K562 (cell line): ENCODE results near the gene TMEM86A. TPM values are rescaled to one million over a fixed set of nuclear protein-coding genes. Genes with fewer than 3 reads are reported as not detected.

Source experiments
- ARID1B ChIP-seq: fragments of 450-650 bp; IDR thresholded peaks from 2 replicates; pipeline ENCODE4 v1.6.1; 2016; ENCODE audit warnings: antibody characterized with exemption, mild to moderate bottlenecking, inconsistent platforms
- ATF7 ChIP-seq: fragments of 450-650 bp; IDR thresholded peaks from 2 replicates; pipeline ENCODE4 v1.7.1; 2014; ENCODE audit warnings: mild to moderate bottlenecking, moderate library complexity
- BMI1 ChIP-seq: fragments of 150-350 bp; IDR thresholded peaks from 2 replicates; pipeline ENCODE4 v1.6.1; 2014; ENCODE audit warnings: low read length
- CBFA2T2 ChIP-seq: fragments of 450-650 bp; conservative IDR thresholded peaks from 2 replicates; pipeline ENCODE4 v1.6.1; 2017; ENCODE audit warnings: mild to moderate bottlenecking
- CBFB ChIP-seq: sonication (generic); formaldehyde crosslinking; IDR thresholded peaks from 2 replicates; pipeline ENCODE4 v1.4.0; 2020; ENCODE audit warnings: mild to moderate bottlenecking, missing genetic modification reagents
- CCNT2 ChIP-seq: IDR thresholded peaks from 2 replicates; pipeline ENCODE4 v1.6.1; 2011; ENCODE audit warnings: borderline replicate concordance, low read depth, mild to moderate bottlenecking, moderate library complexity, mixed read lengths, low read length; ENCODE audit not compliant: insufficient read length; ENCODE audit errors: extremely low read depth
- CTBP1 ChIP-seq: fragments of 450-650 bp; IDR thresholded peaks from 2 replicates; pipeline ENCODE4 v1.6.1; 2016; ENCODE audit warnings: borderline replicate concordance
- DMBX1 ChIP-seq: fragments of 250-450 bp; sonication (Bioruptor Pico); IDR thresholded peaks from 2 replicates; pipeline ENCODE4 v1.8.0; 2022; ENCODE audit warnings: inconsistent platforms, mild to moderate bottlenecking, moderate library complexity, borderline replicate concordance
- DPF2 ChIP-seq: fragments of 450-650 bp; IDR thresholded peaks from 2 replicates; pipeline ENCODE4 v1.6.1; 2016
- ESRRA ChIP-seq: fragments of 450-650 bp; IDR thresholded peaks from 2 replicates; pipeline ENCODE4 v1.6.1; 2014; ENCODE audit warnings: low read depth, mild to moderate bottlenecking, moderate library complexity, borderline replicate concordance
- FOSL1 ChIP-seq: fragments of 200-800 bp; sonication (Bioruptor generic); conservative IDR thresholded peaks from 2 replicates; pipeline ENCODE4 v1.6.1; 2016; ENCODE audit warnings: missing genetic modification characterization, missing compliant biosample characterization
- HDAC2 ChIP-seq: fragments of 450-650 bp; IDR thresholded peaks from 2 replicates; pipeline ENCODE4 v1.6.1; 2016; ENCODE audit warnings: mild to moderate bottlenecking
- HDAC3 ChIP-seq: fragments of 450-650 bp; IDR thresholded peaks from 2 replicates; pipeline ENCODE4 v1.6.1; 2018; ENCODE audit warnings: borderline replicate concordance, mild to moderate bottlenecking, moderate library complexity; ENCODE audit not compliant: partially characterized antibody
- HSF4 ChIP-seq: fragments of 250-450 bp; sonication (Bioruptor Pico); IDR thresholded peaks from 2 replicates; pipeline ENCODE4 v2.1.2; 2022; ENCODE audit warnings: mild to moderate bottlenecking, moderate library complexity, borderline replicate concordance
- KLF16 ChIP-seq: IDR thresholded peaks from 2 replicates; pipeline ENCODE4 v1.6.1; 2016; ENCODE audit warnings: antibody characterized with exemption
- MYNN ChIP-seq, 2 experiments: sonication (generic); formaldehyde crosslinking in 1 of 2; IDR thresholded peaks; 2 replicates each; pipeline versions ENCODE4 v1.5.0 to v1.6.1; 2016 to 2020; ENCODE audit warnings: antibody characterized with exemption in 1 of 2, missing genetic modification reagents in 1 of 2
- NEUROD1 ChIP-seq: fragments of 150-350 bp; IDR thresholded peaks from 2 replicates; pipeline ENCODE4 v1.6.1; 2014; ENCODE audit warnings: borderline replicate concordance, low read length, low read depth; ENCODE audit not compliant: partially characterized antibody
- PML ChIP-seq: IDR thresholded peaks from 2 replicates; pipeline ENCODE4 v1.6.1; 2012; ENCODE audit warnings: low read length, inconsistent platforms
- RCOR1 ChIP-seq, 2 experiments: IDR thresholded peaks; 2 replicates each; pipeline ENCODE4 v1.6.1; 2012; ENCODE audit warnings: low read depth in 2 of 2, low read length in 2 of 2, borderline replicate concordance in 1 of 2, improper control_type of control experiment in 1 of 2
- SMAD3 ChIP-seq: fragments of 450-650 bp; formaldehyde crosslinking; conservative IDR thresholded peaks from 2 replicates; pipeline ENCODE4 v1.4.0; 2020; ENCODE audit warnings: mild to moderate bottlenecking
- SNRNP70 ChIP-seq: fragments of 200-400 bp; formaldehyde crosslinking; optimal IDR thresholded peaks from 2 replicates; pipeline ENCODE3; 2017; ENCODE audit warnings: low read depth, low read length
- SP1 ChIP-seq: sonication (generic); formaldehyde crosslinking; IDR thresholded peaks from 2 replicates; pipeline ENCODE4 v1.8.1; 2022; ENCODE audit warnings: mild to moderate bottlenecking, missing genetic modification reagents
- TBL1XR1 ChIP-seq, 2 experiments: IDR thresholded peaks; 2 replicates each; pipeline ENCODE4 v1.6.1; 2012; ENCODE audit warnings: improper control_type of control experiment in 2 of 2, low read length in 2 of 2, mild to moderate bottlenecking in 1 of 2
- ZEB2 ChIP-seq: fragments of 450-650 bp; IDR thresholded peaks from 2 replicates; pipeline ENCODE4 v1.6.1; 2016
- ZNF584 ChIP-seq: fragments of 200-800 bp; sonication (Bioruptor generic); IDR thresholded peaks from 2 replicates; pipeline ENCODE4 v1.6.1; 2016; ENCODE audit warnings: low read depth, mild to moderate bottlenecking, missing genetic modification characterization, missing compliant biosample characterization
- ZNF717 ChIP-seq: fragments of 250-450 bp; sonication (Bioruptor Pico); IDR thresholded peaks from 2 replicates; pipeline ENCODE4 v1.5.0; 2021
- polyA plus RNA-seq, 8 experiments: library from polyadenylated mRNA; depleted of rRNA in 4 of 8; stranded (reverse) in 5 of 8; unstranded in 3 of 8; fragments of >200 nt; fragmentation: Nextera tagmentation in 2 of 8; fragmentation: Illumina TruSeq in 1 of 8; extraction: Ambion mirVana in 2 of 8; extraction: Trizol in 1 of 8; gene quantifications; 2 replicates each; pipeline versions ENCODE4 v1.2.1 to v1.2.3, GENCODE V29; 2011 to 2014; ENCODE audit warnings: inconsistent platforms in 1 of 8, missing spikeins in 1 of 8
- total RNA-seq, 7 experiments: library from RNA; depleted of rRNA in 6 of 7; stranded (reverse); fragments of >200 nt in 6 of 7; fragmentation: Illumina TruSeq in 2 of 7; extraction: Trizol in 2 of 7; gene quantifications; 2 replicates each; pipeline versions ENCODE4 v1.2.1 to v1.2.3, GENCODE V29; 2011 to 2021; ENCODE audit warnings: low replicate concordance in 1 of 7
- TF ChIP-seq, protein P1 (sequence below), 2 experiments: fragments of 250-450 bp in 1 of 2; fragments of 450-650 bp in 1 of 2; sonication (Bioruptor Pico) in 1 of 2; IDR thresholded peaks; 2 replicates each; pipeline versions ENCODE4 v1.6.1 to v1.8.0; 2016 to 2021; ENCODE audit warnings: mild to moderate bottlenecking in 2 of 2, moderate library complexity in 2 of 2, missing compliant biosample characterization in 1 of 2, missing genetic modification characterization in 1 of 2
- TF ChIP-seq, protein P2 (sequence below): sonication (generic); formaldehyde crosslinking; IDR thresholded peaks from 2 replicates; pipeline ENCODE4 v1.8.0; 2022; ENCODE audit warnings: missing genetic modification reagents, mild to moderate bottlenecking, moderate library complexity, borderline replicate concordance

TMEM86A gene
- total and polyA plus RNA-seq, 9 of the 15 experiments (the other 6 are each of a cell fraction or from before 2014, with no cell fraction given), result 0.22 to 1.3 (median 0.40) TPM; not detected in 2

DNA sequence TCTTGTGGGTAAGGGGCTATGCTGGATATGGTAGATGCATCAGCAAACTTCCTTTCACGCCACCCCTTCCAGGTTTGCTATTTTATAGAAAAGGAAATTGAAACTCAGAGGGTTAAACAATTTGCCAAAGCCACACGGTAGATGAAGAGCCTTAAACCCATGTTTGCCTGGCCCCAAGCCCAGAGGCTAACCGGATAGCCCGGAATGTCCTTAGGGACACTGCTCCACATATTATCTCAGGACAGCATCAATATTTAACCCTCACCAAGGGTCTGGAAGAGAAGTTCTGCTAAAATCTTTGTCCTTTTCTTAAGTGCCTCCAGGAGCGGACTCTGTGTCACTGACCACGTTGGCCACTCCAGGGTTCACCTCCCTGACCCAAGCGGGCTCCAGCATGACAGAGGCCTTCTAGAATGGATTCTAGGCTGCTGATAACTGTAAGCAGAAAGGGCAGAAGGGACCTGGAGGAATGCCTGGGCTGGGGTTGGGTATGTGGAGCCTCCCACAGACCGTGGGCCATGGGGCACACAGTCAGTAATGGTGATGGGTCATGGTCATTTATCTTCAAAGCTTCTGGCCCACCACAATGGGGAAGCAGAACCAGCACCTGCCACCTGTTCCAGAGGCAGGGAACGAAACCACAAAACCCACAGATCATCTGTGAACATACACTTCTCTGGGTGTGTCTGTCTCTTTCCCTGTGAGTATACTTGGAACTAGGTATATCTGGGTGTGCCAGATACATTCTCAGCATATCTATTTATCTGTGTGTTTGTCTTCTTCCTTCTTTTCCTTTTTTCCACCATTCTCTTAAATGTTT is 5.4 kb upstream of the TMEM86A start (continued):
- peak; percentile 86 for TF ChIP-seq CBFA2T2
- no peak for TF ChIP-seq ZNF717 (CRISPR knock-in tag)
- TF ChIP-seq HSF4 (CRISPR knock-in tag), result no peak
- TF ChIP-seq SP1, result 0 out of 2 replicates have a peak, but pooled peaks have one; percentile 36
- TF ChIP-seq CBFB (CRISPR knock-in tag), result peak; percentile 96
- TF ChIP-seq DPF2, result peak; percentile 77
- TF ChIP-seq, protein P1, sequence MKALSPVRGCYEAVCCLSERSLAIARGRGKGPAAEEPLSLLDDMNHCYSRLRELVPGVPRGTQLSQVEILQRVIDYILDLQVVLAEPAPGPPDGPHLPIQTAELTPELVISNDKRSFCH (CRISPR knock-in tag; IDR thresholded peaks at IDR 0.05), result no peak
- TF ChIP-seq, protein P1 (tag; IDR thresholded peaks at IDR 0.05), result peak; percentile 72; the same call in 1 of the 2 replicates
- TF ChIP-seq TBL1XR1 (IDR thresholded peaks at IDR 0.05; ENCODE audit: low read length in 2 of 2), result peak in 1 of 2 experiments; percentile 60; a peak in 1 of 4 replicates
- no peak for TF ChIP-seq BMI1
- TF ChIP-seq ZNF584 (CRISPR knock-in tag), result 0 out of 2 replicates have a peak, but pooled peaks have one; percentile 56
- TF ChIP-seq NEUROD1, result peak; percentile 37
- TF ChIP-seq ATF7, result peak; percentile 37; the same call in 1 of the 2 replicates
- peak; percentile 97; the same call in 1 of the 2 replicates for TF ChIP-seq ESRRA
- peak; percentile 75; the same call in 1 of the 2 replicates for TF ChIP-seq DMBX1 (CRISPR knock-in tag)
- TF ChIP-seq HDAC2, result peak; percentile 46; the same call in 1 of the 2 replicates
- TF ChIP-seq, protein P2, sequence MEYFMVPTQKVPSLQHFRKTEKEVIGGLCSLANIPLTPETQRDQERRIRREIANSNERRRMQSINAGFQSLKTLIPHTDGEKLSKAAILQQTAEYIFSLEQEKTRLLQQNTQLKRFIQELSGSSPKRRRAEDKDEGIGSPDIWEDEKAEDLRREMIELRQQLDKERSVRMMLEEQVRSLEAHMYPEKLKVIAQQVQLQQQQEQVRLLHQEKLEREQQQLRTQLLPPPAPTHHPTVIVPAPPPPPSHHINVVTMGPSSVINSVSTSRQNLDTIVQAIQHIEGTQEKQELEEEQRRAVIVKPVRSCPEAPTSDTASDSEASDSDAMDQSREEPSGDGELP, result peak; percentile 87
- 0 out of 2 replicates have a peak, but pooled peaks have one; percentile 14 for TF ChIP-seq MYNN (IDR thresholded peaks at IDR 0.05)
- TF ChIP-seq MYNN (CRISPR knock-in tag; IDR thresholded peaks at IDR 0.05), result no peak
- no peak for TF ChIP-seq SNRNP70
- TF ChIP-seq CTBP1, result peak; percentile 94
- TF ChIP-seq KLF16, result peak; percentile 79; the same call in 1 of the 2 replicates
- peak in 1 of 2 experiments; percentile 50; a peak in 1 of 4 replicates for TF ChIP-seq RCOR1 (IDR thresholded peaks at IDR 0.05; ENCODE audit: borderline replicate concordance in 1 of 2, low read depth in 2 of 2, low read length in 2 of 2)
- no peak for TF ChIP-seq SMAD3 (CRISPR knock-in tag)
- peak; percentile 95 for TF ChIP-seq ARID1B
- TF ChIP-seq FOSL1 (tag), result peak; percentile 48; the same call in 1 of the 2 replicates
- peak; percentile 96 for TF ChIP-seq ZEB2
- TF ChIP-seq PML, result peak; percentile 72; the same call in 1 of the 2 replicates
- peak; percentile 76 for TF ChIP-seq HDAC3
- peak; percentile 83 for TF ChIP-seq CCNT2
